Kidney capillary endothelial cell (primary cell): ENCODE measurements around the gene SART1.

Experiments
- DNase-seq: peaks from one replicate; pipeline ENCODE4 v3.0.0-alpha.2; 2018; ENCODE audit warnings: low spot score

The SART1 gene

GRCh38 chr11:65964906-65965305, 3.4 kb downstream of the SART1 start:
- no peak for DNase-seq

- no peak for DNase-seq
Measured at GRCh38 chr11:65965986-65966762, 4.6 kb downstream of the SART1 start.

- DNase-seq, result no peak
Measured at GRCh38 chr11:65967329-65967934, 5.9 kb downstream of the SART1 start.

- no peak for DNase-seq
Measured at GRCh38 chr11:65968600-65969482, 7.3 kb downstream of the SART1 start.

GRCh38 chr11:65972116-65972515, 10.6 kb downstream of the SART1 start:
- DNase-seq, result no peak

GRCh38 chr11:65973439-65974110, 12.0 kb downstream of the SART1 start:
- peak; percentile 25 for DNase-seq

- no peak for DNase-seq
Measured at GRCh38 chr11:65975771-65976170, 14.2 kb downstream of the SART1 start.

GRCh38 chr11:65976216-65977176, 15.0 kb downstream of the SART1 start:
- DNase-seq, result no peak

GRCh38 chr11:65977621-65978390, 16.3 kb downstream of the SART1 start:
- no peak for DNase-seq

GRCh38 chr11:65978391-65979238, 17.1 kb downstream of the SART1 start:
- DNase-seq, result no peak

GRCh38 chr11:65979261-65979759, 17.8 kb downstream of the SART1 start:
- no peak for DNase-seq

- no peak for DNase-seq
Measured at GRCh38 chr11:65981101-65981740, 19.7 kb downstream of the SART1 start.

- no peak for DNase-seq
Measured at GRCh38 chr11:65981972-65982823, 20.7 kb downstream of the SART1 start.

- no peak for DNase-seq
Measured at GRCh38 chr11:65982824-65983588, 21.5 kb downstream of the SART1 start.

- no peak for DNase-seq
Measured at GRCh38 chr11:65983589-65983987, 22.1 kb downstream of the SART1 start.

- no peak for DNase-seq
Measured at GRCh38 chr11:65987336-65987735, 25.8 kb downstream of the SART1 start.
